ENCODE results near the gene TNS1.

Gene TNS1

GRCh38 chr2:217878915-217879590, 123.7 kb downstream of the TNS1 start:
- H3K9me3 ChIP-seq (ENCODE audit: control insufficient read depth, insufficient read depth, low read length) = no peaks in the 10 kb centered on the region
- H3K9ac ChIP-seq (ENCODE audit: low read depth, low read length) = no peak overlapping the region
- H3K4me1 ChIP-seq (ENCODE audit: control insufficient read depth, insufficient read depth, low read length) = no peaks in the 10 kb centered on the region
- H3K4me3 ChIP-seq (ENCODE audit: low read depth, low read length) = no peak overlapping the region
- H3K36me3 ChIP-seq (ENCODE audit: control insufficient read depth, insufficient read depth, low read length) = no peaks in the 10 kb centered on the region
- no peaks in the 10 kb centered on the region for H3K27me3 ChIP-seq (ENCODE audit: control insufficient read depth, insufficient read depth, low read length)

- Histone ChIP-seq H3K27me3 (ENCODE audit: control insufficient read depth, insufficient read depth, low read length) (no peaks in the 10 kb centered on the region), H3K9ac (ENCODE audit: low read depth, low read length) (no peak overlapping the region), H3K36me3 (ENCODE audit: control insufficient read depth, insufficient read depth, low read length) (no peaks in the 10 kb centered on the region), H3K4me1 (ENCODE audit: control insufficient read depth, insufficient read depth, low read length) (no peaks in the 10 kb centered on the region), H3K9me3 (ENCODE audit: control insufficient read depth, insufficient read depth, low read length) (no peaks in the 10 kb centered on the region), H3K4me3 (ENCODE audit: low read depth, low read length) (no peak overlapping the region)
Observed at GRCh38 chr2:217877866-217878265, 124.9 kb downstream of the TNS1 start.

- Histone ChIP-seq H3K9me3 (ENCODE audit: control insufficient read depth, insufficient read depth, low read length) (no peaks in the 10 kb centered on the region), H3K4me1 (ENCODE audit: control insufficient read depth, insufficient read depth, low read length) (no peaks in the 10 kb centered on the region), H3K4me3 (ENCODE audit: low read depth, low read length) (no peak overlapping the region), H3K27me3 (ENCODE audit: control insufficient read depth, insufficient read depth, low read length) (no peaks in the 10 kb centered on the region), H3K36me3 (ENCODE audit: control insufficient read depth, insufficient read depth, low read length) (no peaks in the 10 kb centered on the region), H3K9ac (ENCODE audit: low read depth, low read length) (no peak overlapping the region)
Observed at GRCh38 chr2:217876253-217876570, 126.6 kb downstream of the TNS1 start.

- H3K9ac ChIP-seq (ENCODE audit: low read depth, low read length) = no peak overlapping the region
- no peaks in the 10 kb centered on the region for H3K4me1 ChIP-seq (ENCODE audit: control insufficient read depth, insufficient read depth, low read length)
- H3K27me3 ChIP-seq (ENCODE audit: control insufficient read depth, insufficient read depth, low read length) = no peaks in the 10 kb centered on the region
- no peaks in the 10 kb centered on the region for H3K9me3 ChIP-seq (ENCODE audit: control insufficient read depth, insufficient read depth, low read length)
- H3K4me3 ChIP-seq (ENCODE audit: low read depth, low read length) = no peak overlapping the region
- no peaks in the 10 kb centered on the region for H3K36me3 ChIP-seq (ENCODE audit: control insufficient read depth, insufficient read depth, low read length)
Observed at GRCh38 chr2:217875556-217876252, 127.1 kb downstream of the TNS1 start.

GRCh38 chr2:217875138-217875537, 127.7 kb downstream of the TNS1 start:
- no peaks in the 10 kb centered on the region for H3K36me3 ChIP-seq (ENCODE audit: control insufficient read depth, insufficient read depth, low read length)
- H3K4me1 ChIP-seq (ENCODE audit: control insufficient read depth, insufficient read depth, low read length) = no peaks in the 10 kb centered on the region
- no peak overlapping the region for H3K9ac ChIP-seq (ENCODE audit: low read depth, low read length)
- H3K9me3 ChIP-seq (ENCODE audit: control insufficient read depth, insufficient read depth, low read length) = no peaks in the 10 kb centered on the region
- no peaks in the 10 kb centered on the region for H3K27me3 ChIP-seq (ENCODE audit: control insufficient read depth, insufficient read depth, low read length)
- H3K4me3 ChIP-seq (ENCODE audit: low read depth, low read length) = no peak overlapping the region

- Histone ChIP-seq H3K36me3 (ENCODE audit: control insufficient read depth, insufficient read depth, low read length) (no peaks in the 10 kb centered on the region), H3K9me3 (ENCODE audit: control insufficient read depth, insufficient read depth, low read length) (no peaks in the 10 kb centered on the region), H3K9ac (ENCODE audit: low read depth, low read length) (no peak overlapping the region), H3K4me1 (ENCODE audit: control insufficient read depth, insufficient read depth, low read length) (no peaks in the 10 kb centered on the region), H3K27me3 (ENCODE audit: control insufficient read depth, insufficient read depth, low read length) (no peaks in the 10 kb centered on the region), H3K4me3 (ENCODE audit: low read depth, low read length) (no peak overlapping the region)
Observed at GRCh38 chr2:217873371-217873770, 129.4 kb downstream of the TNS1 start.

- Histone ChIP-seq H3K36me3 (ENCODE audit: control insufficient read depth, insufficient read depth, low read length) (no peaks in the 10 kb centered on the region), H3K9me3 (ENCODE audit: control insufficient read depth, insufficient read depth, low read length) (no peaks in the 10 kb centered on the region), H3K4me3 (ENCODE audit: low read depth, low read length) (no peak overlapping the region), H3K27me3 (ENCODE audit: control insufficient read depth, insufficient read depth, low read length) (no peaks in the 10 kb centered on the region), H3K4me1 (ENCODE audit: control insufficient read depth, insufficient read depth, low read length) (no peaks in the 10 kb centered on the region), H3K9ac (ENCODE audit: low read depth, low read length) (no peak overlapping the region)
Observed at GRCh38 chr2:217872319-217872718, 130.5 kb downstream of the TNS1 start.

- no peaks in the 10 kb centered on the region for H3K27me3 ChIP-seq (ENCODE audit: control insufficient read depth, insufficient read depth, low read length)
- no peak overlapping the region for H3K4me3 ChIP-seq (ENCODE audit: low read depth, low read length)
- H3K36me3 ChIP-seq (ENCODE audit: control insufficient read depth, insufficient read depth, low read length) = no peaks in the 10 kb centered on the region
- no peaks in the 10 kb centered on the region for H3K4me1 ChIP-seq (ENCODE audit: control insufficient read depth, insufficient read depth, low read length)
- no peak overlapping the region for H3K9ac ChIP-seq (ENCODE audit: low read depth, low read length)
- H3K9me3 ChIP-seq (ENCODE audit: control insufficient read depth, insufficient read depth, low read length) = no peaks in the 10 kb centered on the region
Observed at GRCh38 chr2:217870528-217871011, 132.2 kb downstream of the TNS1 start.

- Histone ChIP-seq H3K4me1 (ENCODE audit: control insufficient read depth, insufficient read depth, low read length) (no peaks in the 10 kb centered on the region), H3K4me3 (ENCODE audit: low read depth, low read length) (no peak overlapping the region), H3K9ac (ENCODE audit: low read depth, low read length) (no peak overlapping the region), H3K9me3 (ENCODE audit: control insufficient read depth, insufficient read depth, low read length) (no peaks in the 10 kb centered on the region), H3K27me3 (ENCODE audit: control insufficient read depth, insufficient read depth, low read length) (no peaks in the 10 kb centered on the region), H3K36me3 (ENCODE audit: control insufficient read depth, insufficient read depth, low read length) (no peaks in the 10 kb centered on the region)
Observed at GRCh38 chr2:217868911-217869334, 133.9 kb downstream of the TNS1 start.

GRCh38 chr2:217868265-217868892, 134.4 kb downstream of the TNS1 start:
- no peaks in the 10 kb centered on the region for H3K4me1 ChIP-seq (ENCODE audit: control insufficient read depth, insufficient read depth, low read length)
- H3K9ac ChIP-seq (ENCODE audit: low read depth, low read length) = no peak overlapping the region
- H3K36me3 ChIP-seq (ENCODE audit: control insufficient read depth, insufficient read depth, low read length) = no peaks in the 10 kb centered on the region
- H3K4me3 ChIP-seq (ENCODE audit: low read depth, low read length) = no peak overlapping the region
- no peaks in the 10 kb centered on the region for H3K27me3 ChIP-seq (ENCODE audit: control insufficient read depth, insufficient read depth, low read length)
- no peaks in the 10 kb centered on the region for H3K9me3 ChIP-seq (ENCODE audit: control insufficient read depth, insufficient read depth, low read length)

- H3K36me3 ChIP-seq (ENCODE audit: control insufficient read depth, insufficient read depth, low read length) = no peaks in the 10 kb centered on the region
- no peaks in the 10 kb centered on the region for H3K4me1 ChIP-seq (ENCODE audit: control insufficient read depth, insufficient read depth, low read length)
- H3K27me3 ChIP-seq (ENCODE audit: control insufficient read depth, insufficient read depth, low read length) = no peaks in the 10 kb centered on the region
- H3K9me3 ChIP-seq (ENCODE audit: control insufficient read depth, insufficient read depth, low read length) = no peaks in the 10 kb centered on the region
- H3K4me3 ChIP-seq (ENCODE audit: low read depth, low read length) = no peak overlapping the region
- no peak overlapping the region for H3K9ac ChIP-seq (ENCODE audit: low read depth, low read length)
Observed at GRCh38 chr2:217866457-217866856, 136.3 kb downstream of the TNS1 start.

Measured in iPS-15b (cell line).